ENCODE measurements around the gene TTBK1. TPM values are rescaled to one million over a fixed set of nuclear protein-coding genes. Genes with fewer than 3 reads are reported as not detected.

The TTBK1 gene
- 1.7 and 3.2 TPM in 2 replicates for total RNA-seq (ENCODE audit: low replicate concordance)

- H3K27me3 Mint-ChIP-seq (ENCODE audit: insufficient read depth, low read depth), result peaks cover 38% of the 10 kb centered on the region
- TF ChIP-seq CTCF (IDR thresholded peaks at IDR 0.05) (no peak), EZH2phosphoT487 (IDR thresholded peaks at IDR 0.05) (peak; percentile 31)
- no peaks in the 10 kb centered on the region for H3K9me3 ChIP-seq (ENCODE audit: low read depth)
- peaks cover 18% of the 10 kb centered on the region for H3K4me1 Mint-ChIP-seq
- no peak within 1 kb of the TSS for H3K4me3 Mint-ChIP-seq
- no peaks in the 10 kb centered on the region for H3K36me3 Mint-ChIP-seq
- peaks cover 11% of the 10 kb centered on the region for H3K4me1 ChIP-seq
- peak within 1 kb of the TSS; percentile 40 for H3K4me3 ChIP-seq
- DNase-seq (ENCODE audit: low spot score), result peak; percentile 65
- peak within 1 kb of the TSS; percentile 69 for H3K4me2 ChIP-seq
- no peak within 1 kb of the TSS for H3K9ac ChIP-seq
- peaks cover 16% of the 10 kb centered on the region for H3F3A ChIP-seq (ENCODE audit: low read depth)
- H3K27me3 ChIP-seq, result peaks cover 87% of the 10 kb centered on the region
- no peak within 1 kb of the TSS for H2AFZ ChIP-seq (replicated peaks)
- H3K9me3 Mint-ChIP-seq, result peaks cover 9% of the 10 kb centered on the region
- no peak within 1 kb of the TSS for H3K27ac ChIP-seq
- H3K27ac Mint-ChIP-seq, result no peak within 1 kb of the TSS
- no peaks in the 10 kb centered on the region for H3K79me2 ChIP-seq (ENCODE audit: low read depth)
- no peaks in the 10 kb centered on the region for H4K20me1 ChIP-seq (ENCODE audit: low read depth)
- H3K36me3 ChIP-seq, result no peaks in the 10 kb centered on the region
Observed at GRCh38 chr6:43242908-43243663, at the start of gene TTBK1. Gene TTBK1, plus strand, starts transcription at chr6:43243481. Its CDS starts 3,180 bp downstream, at chr6:43246661.

GRCh38 chr6:43193929-43194328 is 49.4 kb upstream of the TTBK1 start:
- H3K79me2 ChIP-seq (ENCODE audit: low read depth), result no peaks in the 10 kb centered on the region
- no peaks in the 10 kb centered on the region for H3K4me1 Mint-ChIP-seq
- no peak for DNase-seq (ENCODE audit: low spot score)
- H3K4me1 ChIP-seq, result no peaks in the 10 kb centered on the region
- H3K4me2 ChIP-seq, result no peak overlapping the region
- H3K27ac ChIP-seq, result no peak overlapping the region
- no peaks in the 10 kb centered on the region for H4K20me1 ChIP-seq (ENCODE audit: low read depth)
- H2AFZ ChIP-seq (replicated peaks), result no peak overlapping the region
- H3K9ac ChIP-seq, result no peak overlapping the region
- no peak overlapping the region for H3K27ac Mint-ChIP-seq
- no peaks in the 10 kb centered on the region for H3K9me3 ChIP-seq (ENCODE audit: low read depth)
- H3K9me3 Mint-ChIP-seq, result no peaks in the 10 kb centered on the region
- no peak overlapping the region for H3K4me3 ChIP-seq
- peaks cover 3% of the 10 kb centered on the region for H3K36me3 ChIP-seq
- H3K27me3 ChIP-seq, result no peaks in the 10 kb centered on the region
- no peaks in the 10 kb centered on the region for H3F3A ChIP-seq (ENCODE audit: low read depth)
- peaks cover 15% of the 10 kb centered on the region for H3K36me3 Mint-ChIP-seq
- H3K27me3 Mint-ChIP-seq (ENCODE audit: insufficient read depth, low read depth), result peaks cover 6% of the 10 kb centered on the region
- no peak overlapping the region for H3K4me3 Mint-ChIP-seq
- TF ChIP-seq CTCF (IDR thresholded peaks at IDR 0.05), result no peak
- TF ChIP-seq EZH2 (IDR thresholded peaks at IDR 0.05), result no peak
- no peak for TF ChIP-seq EZH2phosphoT487 (IDR thresholded peaks at IDR 0.05)

- Histone ChIP-seq H3K27ac (no peak overlapping the region), H3K36me3 (no peaks in the 10 kb centered on the region), H3K4me2 (no peak overlapping the region), H3K9me3 (ENCODE audit: low read depth) (no peaks in the 10 kb centered on the region), H3F3A (ENCODE audit: low read depth) (no peaks in the 10 kb centered on the region), H3K4me1 (no peaks in the 10 kb centered on the region), H4K20me1 (ENCODE audit: low read depth) (no peaks in the 10 kb centered on the region), H3K79me2 (ENCODE audit: low read depth) (no peaks in the 10 kb centered on the region), H3K9ac (no peak overlapping the region), H3K4me3 (no peak overlapping the region), H2AFZ (replicated peaks) (no peak overlapping the region), H3K27me3 (no peaks in the 10 kb centered on the region)
- Mint-ChIP-seq H3K4me3 (no peak overlapping the region), H3K9me3 (no peaks in the 10 kb centered on the region), H3K36me3 (peaks cover 18% of the 10 kb centered on the region), H3K27me3 (ENCODE audit: insufficient read depth, low read depth) (peaks cover 6% of the 10 kb centered on the region), H3K4me1 (no peaks in the 10 kb centered on the region), H3K27ac (no peak overlapping the region)
- DNase-seq (ENCODE audit: low spot score), result no peak
- no peak for TF ChIP-seq CTCF (IDR thresholded peaks at IDR 0.05)
- TF ChIP-seq EZH2phosphoT487 (IDR thresholded peaks at IDR 0.05), result no peak
- TF ChIP-seq EZH2 (IDR thresholded peaks at IDR 0.05), result no peak
Observed at GRCh38 chr6:43196337-43196736, 46.9 kb upstream of the TTBK1 start.

Data from neural progenitor cell (in vitro differentiated cells).